CD4-positive, alpha-beta T cell treated with Interleukin-4 for 4 hours (primary cell): ENCODE results near the gene THBD.
"Not testable (repeated sequence)": the region's sequence is repeated elsewhere in the genome, so short reads cannot be mapped to it uniquely, and the experiment has no call there.

ENCODE experiments used
- DNase-seq: peaks from one replicate; pipeline ENCODE4 v3.0.0-alpha.2; 2020

Gene THBD

GRCh38 chr20:23033918-23034317 lies 15.6 kb downstream of the THBD start:
- no peak for DNase-seq

- no peak for DNase-seq
Measured at GRCh38 chr20:23032750-23033078, 16.8 kb downstream of the THBD start.

GRCh38 chr20:23032056-23032749 lies 17.3 kb downstream of the THBD start:
- DNase-seq = no peak

- DNase-seq = no peak
Measured at GRCh38 chr20:23031346-23031745, 18.1 kb downstream of the THBD start.

- DNase-seq = no peak
Measured at GRCh38 chr20:23029324-23029723, 20.1 kb downstream of the THBD start.

GRCh38 chr20:23028392-23028791 lies 21.1 kb downstream of the THBD start:
- no peak for DNase-seq

GRCh38 chr20:23027721-23028120 lies 21.8 kb downstream of the THBD start:
- DNase-seq = no peak

GRCh38 chr20:23025503-23025902 lies 24.0 kb downstream of the THBD start:
- not testable (repeated sequence) for DNase-seq

GRCh38 chr20:23024701-23025100 lies 24.8 kb downstream of the THBD start:
- DNase-seq = no peak

- DNase-seq = no peak
Measured at GRCh38 chr20:23023621-23024177, 25.8 kb downstream of the THBD start.

GRCh38 chr20:23022849-23023248 lies 26.6 kb downstream of the THBD start:
- no peak for DNase-seq

GRCh38 chr20:23021951-23022350 lies 27.5 kb downstream of the THBD start:
- no peak for DNase-seq

GRCh38 chr20:23021541-23021940 lies 27.9 kb downstream of the THBD start:
- no peak for DNase-seq

- DNase-seq = no peak
Measured at GRCh38 chr20:23020230-23021018, 29.0 kb downstream of the THBD start.

GRCh38 chr20:23019403-23019802 lies 30.1 kb downstream of the THBD start:
- no peak for DNase-seq

GRCh38 chr20:23018941-23019340 lies 30.5 kb downstream of the THBD start:
- DNase-seq = no peak

- no peak for DNase-seq
Measured at GRCh38 chr20:23018432-23018831, 31.0 kb downstream of the THBD start.

GRCh38 chr20:23017516-23017915 lies 32.0 kb downstream of the THBD start:
- DNase-seq = no peak

GRCh38 chr20:23013429-23013828 lies 36.0 kb downstream of the THBD start:
- DNase-seq = no peak

- no peak for DNase-seq
Measured at GRCh38 chr20:23011008-23011721, 38.3 kb downstream of the THBD start.

GRCh38 chr20:23010096-23010495 lies 39.4 kb downstream of the THBD start:
- no peak for DNase-seq

- DNase-seq = no peak
Measured at GRCh38 chr20:23009636-23010035, 39.8 kb downstream of the THBD start.

- DNase-seq = no peak
Measured at GRCh38 chr20:23008667-23009066, 40.8 kb downstream of the THBD start.
